ENCODE data around the gene GDAP1L1. TPM values are rescaled to one million over a fixed set of nuclear protein-coding genes. Genes with fewer than 3 reads are reported as not detected.

GDAP1L1 gene
- total and polyA plus RNA-seq, 2 donors (not counting 1 experiment from before 2014, with no cell fraction given) = not detected

DNA sequence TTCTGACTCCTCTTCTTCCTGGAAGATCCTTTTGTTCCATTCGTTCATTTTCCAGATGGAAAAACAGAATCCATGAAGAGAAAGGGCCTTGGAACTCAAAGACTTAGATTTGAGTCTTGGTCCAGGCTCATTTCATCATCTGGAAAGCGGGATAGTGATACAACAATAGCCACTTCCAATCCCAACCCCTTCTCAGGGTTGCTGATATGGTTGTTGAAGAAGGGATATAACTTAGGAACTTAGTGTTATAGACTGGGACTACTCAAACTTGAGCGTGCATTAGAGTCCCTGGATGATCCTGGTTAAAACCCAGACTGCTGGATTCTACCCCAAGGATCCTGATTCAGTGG, 1.3 kb downstream of the GDAP1L1 start:
- no peak overlapping the region for H3K9ac ChIP-seq (ENCODE audit: insufficient read depth, low read length)
- H3K4me1 ChIP-seq (ENCODE audit: control insufficient read depth, extremely low read depth, insufficient read depth, low read length) = no peaks in the 10 kb centered on the region
- H3K27me3 ChIP-seq (ENCODE audit: control insufficient read depth, insufficient read depth, low read length) = peaks cover 11% of the 10 kb centered on the region
- no peak overlapping the region for H3K4me3 ChIP-seq (replicated peaks in 1 of 4; ENCODE audit: control extremely low read depth in 1 of 4, insufficient read depth in 1 of 4, low read depth in 3 of 4, low read length in 4 of 4)
- H3K4me2 ChIP-seq (ENCODE audit: extremely low read depth, insufficient read depth, low read length) = no peak overlapping the region
- H3K79me2 ChIP-seq (ENCODE audit: control insufficient read depth, insufficient read depth, low read length) = no peaks in the 10 kb centered on the region
- H3K9me3 ChIP-seq (ENCODE audit: control insufficient read depth, insufficient read depth, low read depth, low read length) = no peaks in the 10 kb centered on the region
- H4K20me1 ChIP-seq (ENCODE audit: control insufficient read depth, extremely low read depth, insufficient read depth, low read length) = no peaks in the 10 kb centered on the region
- no peak overlapping the region for H2AFZ ChIP-seq (ENCODE audit: low read length)
- DNase-seq (ENCODE audit: low read depth in 2 of 2) = no peak
- H3K27ac ChIP-seq (ENCODE audit: insufficient read depth, low read length) = no peak overlapping the region
- H3K36me3 ChIP-seq (ENCODE audit: control insufficient read depth, insufficient read depth, low read length) = no peaks in the 10 kb centered on the region
- TF ChIP-seq CTCF (conservative IDR thresholded peaks at IDR 0.05 in 1 of 2, IDR thresholded peaks at IDR 0.05 in 1 of 2; ENCODE audit: low read depth in 1 of 2, low read length in 2 of 2) (no peak), EZH2 (IDR thresholded peaks at IDR 0.05; ENCODE audit: low read length, missing control alignments) (no peak)

- no peaks in the 10 kb centered on the region for H3K79me2 ChIP-seq (ENCODE audit: control insufficient read depth, insufficient read depth, low read length)
- H4K20me1 ChIP-seq (ENCODE audit: control insufficient read depth, extremely low read depth, insufficient read depth, low read length) = no peaks in the 10 kb centered on the region
- no peak overlapping the region for H3K4me3 ChIP-seq (replicated peaks in 1 of 4; ENCODE audit: control extremely low read depth in 1 of 4, insufficient read depth in 1 of 4, low read depth in 3 of 4, low read length in 4 of 4)
- no peak for DNase-seq (ENCODE audit: low read depth in 2 of 2)
- peaks cover 7% of the 10 kb centered on the region for H3K27me3 ChIP-seq (ENCODE audit: control insufficient read depth, insufficient read depth, low read length)
- TF ChIP-seq EZH2 (IDR thresholded peaks at IDR 0.05; ENCODE audit: low read length, missing control alignments) (no peak), CTCF (conservative IDR thresholded peaks at IDR 0.05 in 1 of 2, IDR thresholded peaks at IDR 0.05 in 1 of 2; ENCODE audit: low read depth in 1 of 2, low read length in 2 of 2) (no peak)
- no peak overlapping the region for H3K27ac ChIP-seq (ENCODE audit: insufficient read depth, low read length)
- H3K4me1 ChIP-seq (ENCODE audit: control insufficient read depth, extremely low read depth, insufficient read depth, low read length) = no peaks in the 10 kb centered on the region
- H3K4me2 ChIP-seq (ENCODE audit: extremely low read depth, insufficient read depth, low read length) = no peak overlapping the region
- H2AFZ ChIP-seq (ENCODE audit: low read length) = no peak overlapping the region
- H3K9me3 ChIP-seq (ENCODE audit: control insufficient read depth, insufficient read depth, low read depth, low read length) = no peaks in the 10 kb centered on the region
- H3K36me3 ChIP-seq (ENCODE audit: control insufficient read depth, insufficient read depth, low read length) = no peaks in the 10 kb centered on the region
- no peak overlapping the region for H3K9ac ChIP-seq (ENCODE audit: insufficient read depth, low read length)
Measured at GRCh38 chr20:44251284-44251683, 4.2 kb downstream of the GDAP1L1 start.

- H3K36me3 ChIP-seq (ENCODE audit: control insufficient read depth, insufficient read depth, low read length) = no peaks in the 10 kb centered on the region
- no peaks in the 10 kb centered on the region for H3K79me2 ChIP-seq (ENCODE audit: control insufficient read depth, insufficient read depth, low read length)
- no peak for TF ChIP-seq EZH2 (IDR thresholded peaks at IDR 0.05; ENCODE audit: low read length, missing control alignments)
- no peak for TF ChIP-seq CTCF (conservative IDR thresholded peaks at IDR 0.05 in 1 of 2, IDR thresholded peaks at IDR 0.05 in 1 of 2; ENCODE audit: low read depth in 1 of 2, low read length in 2 of 2)
- no peak overlapping the region for H3K4me2 ChIP-seq (ENCODE audit: extremely low read depth, insufficient read depth, low read length)
- H3K4me3 ChIP-seq (replicated peaks in 1 of 4; ENCODE audit: control extremely low read depth in 1 of 4, insufficient read depth in 1 of 4, low read depth in 3 of 4, low read length in 4 of 4) = no peak overlapping the region
- no peak overlapping the region for H3K27ac ChIP-seq (ENCODE audit: insufficient read depth, low read length)
- no peaks in the 10 kb centered on the region for H3K4me1 ChIP-seq (ENCODE audit: control insufficient read depth, extremely low read depth, insufficient read depth, low read length)
- no peaks in the 10 kb centered on the region for H3K27me3 ChIP-seq (ENCODE audit: control insufficient read depth, insufficient read depth, low read length)
- DNase-seq (ENCODE audit: low read depth in 2 of 2) = no peak
- H2AFZ ChIP-seq (ENCODE audit: low read length) = no peak overlapping the region
- H4K20me1 ChIP-seq (ENCODE audit: control insufficient read depth, extremely low read depth, insufficient read depth, low read length) = no peaks in the 10 kb centered on the region
- H3K9ac ChIP-seq (ENCODE audit: insufficient read depth, low read length) = no peak overlapping the region
- no peaks in the 10 kb centered on the region for H3K9me3 ChIP-seq (ENCODE audit: control insufficient read depth, insufficient read depth, low read depth, low read length)
Measured at GRCh38 chr20:44253528-44253927, 6.4 kb downstream of the GDAP1L1 start.
